ENCODE results near the gene FBXL13.
"Not testable (repeated sequence)": the region's sequence is repeated elsewhere in the genome, so short reads cannot be mapped to it uniquely, and the experiment has no call there.

Gene FBXL13

DNA sequence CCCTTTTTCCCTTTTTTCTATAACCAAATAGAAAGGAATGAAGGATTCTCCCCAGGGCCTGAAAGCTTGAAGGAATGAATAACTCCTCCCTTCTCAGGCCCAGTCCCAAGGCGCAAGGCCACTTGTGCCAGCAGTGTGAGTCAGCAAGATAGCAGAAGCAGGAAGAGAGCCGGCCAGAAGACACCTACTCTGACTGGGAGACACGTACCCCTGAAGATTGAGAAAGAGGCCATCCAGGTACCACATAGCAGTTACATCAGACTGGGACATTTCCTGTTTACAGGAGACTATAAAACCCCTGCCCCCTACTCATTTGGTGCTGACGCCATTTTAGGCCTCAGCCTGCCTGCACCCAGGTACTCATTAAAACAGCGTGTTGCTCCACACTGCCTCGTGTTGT, 96.3 kb downstream of the FBXL13 start:
- peak; percentile 80 for DNase-seq

DNA sequence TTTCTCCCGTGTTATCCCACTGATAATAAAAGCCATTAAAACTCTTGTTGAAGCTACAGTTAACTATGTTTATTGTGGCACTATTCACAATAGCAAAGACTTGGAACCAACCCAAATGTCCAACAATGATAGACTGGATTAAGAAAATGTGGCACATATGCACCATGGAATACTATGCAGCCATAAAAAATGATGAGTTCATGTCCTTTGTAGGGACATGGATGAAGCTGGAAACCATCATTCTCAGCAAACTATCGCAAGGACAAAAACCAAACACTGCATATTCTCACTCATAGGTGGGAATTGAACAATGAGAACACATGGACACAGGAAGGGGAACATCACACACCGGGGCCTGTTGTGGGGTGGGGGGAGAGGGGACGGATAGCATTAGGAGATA, 97.0 kb downstream of the FBXL13 start:
- not testable (repeated sequence) for DNase-seq

DNA sequence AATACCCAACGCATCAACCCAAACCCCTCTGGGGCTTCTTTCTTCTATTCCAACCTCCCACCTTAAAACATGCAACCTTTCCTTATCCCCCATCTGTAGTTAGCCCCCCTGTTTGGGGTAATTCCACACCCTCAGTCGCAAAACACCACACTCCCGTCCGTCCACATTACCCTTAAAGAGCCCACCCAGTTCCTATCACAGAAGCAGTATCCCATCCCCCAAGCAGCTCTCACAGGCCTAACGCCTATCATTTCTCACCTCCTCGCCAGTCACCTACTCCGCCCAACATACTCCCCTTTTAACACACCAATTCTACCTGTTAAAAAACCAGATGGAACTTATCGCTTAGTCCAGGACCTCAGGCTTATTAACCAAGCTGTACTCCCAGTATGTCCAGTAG, 98.1 kb downstream of the FBXL13 start:
- no peak for DNase-seq

DNA sequence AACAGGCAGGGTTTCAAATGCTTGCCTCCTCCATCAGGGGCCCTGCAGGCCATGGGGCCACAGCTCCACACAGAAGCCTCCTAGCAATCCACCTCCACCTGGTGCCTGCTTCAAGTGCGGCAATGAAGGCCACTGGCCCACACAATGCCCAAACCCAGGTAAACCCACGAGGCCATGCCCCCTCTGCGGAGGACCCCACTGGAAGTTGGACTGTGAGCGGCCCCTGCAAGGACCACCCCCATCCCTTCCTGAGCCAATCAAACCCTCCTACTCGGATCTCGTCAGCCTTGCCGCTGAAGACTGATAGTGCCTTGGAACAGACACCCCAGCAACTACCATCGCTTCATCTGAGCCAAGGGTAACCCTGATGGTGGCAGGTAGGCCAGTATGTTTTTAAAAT, 98.7 kb downstream of the FBXL13 start:
- no peak for DNase-seq

DNA sequence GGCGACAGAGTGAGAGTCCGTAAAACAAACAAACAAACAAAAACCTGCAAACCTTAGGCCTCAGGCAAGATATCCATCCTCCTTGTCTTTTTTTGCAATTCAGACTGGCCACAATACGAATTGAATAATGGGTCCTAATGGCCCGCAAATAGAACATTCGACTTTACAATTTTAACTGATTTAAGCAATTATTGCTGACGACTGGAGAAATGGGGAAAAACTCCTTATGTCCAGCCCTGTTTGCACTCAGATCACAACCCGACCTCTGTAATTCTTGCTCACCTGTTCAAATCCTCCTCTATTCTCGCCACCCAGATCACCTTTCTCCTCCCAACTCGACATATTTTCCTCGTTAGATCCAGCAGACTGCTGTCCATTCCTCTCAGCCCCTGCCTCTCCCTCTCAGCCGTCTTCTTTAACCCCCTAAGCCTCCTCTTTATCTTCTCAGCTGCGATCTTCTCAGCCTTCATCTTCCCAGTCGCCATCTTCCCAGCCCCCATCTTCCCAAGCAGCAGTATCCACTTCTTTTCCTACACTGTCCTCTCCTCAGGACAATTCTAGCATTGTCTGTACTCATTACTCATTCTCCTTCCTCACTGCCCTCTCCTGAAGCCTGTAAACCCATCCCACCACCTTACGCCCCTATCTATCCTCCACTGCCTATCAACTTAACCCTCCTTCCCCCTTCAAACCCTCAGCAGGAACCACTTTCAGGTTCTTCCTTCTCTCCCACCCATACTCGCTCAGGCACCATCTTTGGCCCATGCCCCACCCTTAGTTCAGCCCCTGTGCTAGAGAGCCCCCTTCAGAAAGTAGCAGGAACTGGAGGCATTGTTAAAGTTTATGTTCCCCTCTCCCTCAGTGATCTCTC, 100.0 kb downstream of the FBXL13 start:
- DNase-seq, result no peak

DNA sequence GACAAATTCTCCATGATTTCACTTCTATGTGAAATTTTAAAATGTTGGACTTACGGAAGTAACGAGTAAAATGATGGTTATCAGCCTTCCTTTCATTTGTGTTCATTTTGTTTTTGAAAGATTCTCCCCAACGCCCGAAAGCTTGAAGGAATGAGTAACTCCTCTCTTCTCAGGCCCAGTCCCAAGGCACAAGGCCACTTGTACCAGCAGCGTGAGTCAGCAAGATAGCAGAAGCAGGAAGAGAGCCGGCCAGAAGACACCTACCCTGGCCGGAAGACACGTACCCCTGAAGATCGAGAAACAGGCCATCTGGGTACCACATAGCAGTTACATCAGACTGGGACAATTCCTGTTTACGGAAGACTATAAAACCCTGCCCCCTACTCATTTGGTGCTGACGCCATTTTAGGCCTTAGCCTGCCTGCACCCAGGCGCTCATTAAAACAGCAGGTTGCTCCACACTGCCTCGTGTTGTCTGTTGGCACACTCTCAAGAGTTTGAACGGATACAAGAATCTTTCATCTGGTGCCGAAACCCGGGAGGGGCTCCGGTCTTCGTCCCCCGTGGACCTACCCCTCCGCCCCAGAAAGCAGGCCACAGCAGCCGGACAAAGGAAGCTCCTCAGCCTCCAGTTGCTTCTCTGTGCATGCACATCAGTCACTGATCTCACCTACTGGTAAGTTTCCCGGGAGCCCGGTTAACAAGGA, 101.3 kb downstream of the FBXL13 start:
- DNase-seq, result no peak

DNA sequence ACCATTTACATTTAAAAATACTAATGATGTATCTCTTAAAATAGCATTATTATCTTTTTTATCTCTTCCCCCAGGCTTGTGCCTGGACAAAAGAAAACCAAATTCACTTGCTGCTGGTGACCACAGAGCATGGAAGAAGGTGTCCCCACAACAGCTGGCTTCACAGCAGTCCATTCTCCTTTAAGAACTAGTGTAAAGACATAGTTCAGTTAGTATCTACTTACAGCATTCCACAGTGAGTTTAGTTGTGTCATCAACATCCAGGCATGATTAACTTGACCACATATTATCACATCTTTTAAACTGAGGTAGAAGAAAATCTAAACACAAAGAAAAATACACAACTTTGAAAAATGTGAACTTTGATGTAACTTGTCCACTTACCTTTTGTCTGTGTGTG, 106.8 kb downstream of the FBXL13 start:
- no peak for DNase-seq

DNA sequence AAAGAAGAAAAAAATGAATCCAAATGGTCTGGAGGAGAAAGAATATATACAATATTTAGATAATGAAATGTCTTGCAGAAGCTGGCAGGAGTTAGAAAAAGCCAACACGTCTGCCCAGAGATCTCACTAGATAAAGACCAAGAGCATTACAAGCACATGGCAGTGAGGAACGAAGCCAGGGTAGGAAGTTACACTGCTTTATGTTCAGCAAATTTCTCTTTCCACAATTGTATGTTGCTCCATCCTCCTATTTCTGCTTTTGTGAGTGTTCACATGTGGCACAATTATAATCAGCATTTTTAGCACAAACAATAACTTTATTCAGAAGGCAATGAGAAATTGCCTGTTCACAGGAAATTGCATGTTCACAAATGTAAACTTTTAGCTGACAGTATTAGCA, 108.1 kb downstream of the FBXL13 start:
- no peak for DNase-seq

DNA sequence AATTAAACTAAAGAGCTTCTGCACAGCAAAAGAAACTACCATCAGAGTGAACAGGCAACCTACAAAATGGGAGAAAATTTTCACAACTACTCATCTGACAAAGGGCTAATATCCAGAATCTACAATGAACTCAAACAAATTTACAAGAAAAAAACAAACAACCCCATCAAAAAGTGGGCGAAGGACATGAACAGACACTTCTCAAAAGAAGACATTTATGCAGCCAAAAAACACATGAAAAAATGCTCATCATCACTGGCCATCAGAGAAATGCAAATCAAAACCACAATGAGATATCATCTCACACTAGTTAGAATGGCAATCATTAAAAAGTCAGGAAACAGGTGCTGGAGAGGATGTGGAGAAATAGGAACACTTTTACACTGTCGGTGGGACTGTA, 112.6 kb downstream of the FBXL13 start:
- not testable (repeated sequence) for DNase-seq

DNA sequence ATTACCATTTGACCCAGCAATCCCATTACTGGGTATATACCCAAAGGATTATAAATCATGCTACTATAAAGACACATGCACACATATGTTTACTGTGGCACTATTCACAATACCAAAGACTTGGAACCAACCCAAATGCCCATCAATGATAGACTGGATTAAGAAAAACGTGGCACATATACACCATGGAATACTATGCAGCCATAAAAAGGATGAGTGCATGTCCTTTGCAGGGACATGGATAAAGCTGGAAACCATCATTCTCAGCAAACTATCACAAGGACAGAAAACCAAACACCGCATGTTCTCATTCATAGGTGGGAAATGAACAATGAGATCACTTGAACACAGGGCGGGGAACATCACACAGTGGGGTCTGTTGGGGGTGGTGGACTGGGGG, 116.6 kb downstream of the FBXL13 start:
- not testable (repeated sequence) for DNase-seq

DNA sequence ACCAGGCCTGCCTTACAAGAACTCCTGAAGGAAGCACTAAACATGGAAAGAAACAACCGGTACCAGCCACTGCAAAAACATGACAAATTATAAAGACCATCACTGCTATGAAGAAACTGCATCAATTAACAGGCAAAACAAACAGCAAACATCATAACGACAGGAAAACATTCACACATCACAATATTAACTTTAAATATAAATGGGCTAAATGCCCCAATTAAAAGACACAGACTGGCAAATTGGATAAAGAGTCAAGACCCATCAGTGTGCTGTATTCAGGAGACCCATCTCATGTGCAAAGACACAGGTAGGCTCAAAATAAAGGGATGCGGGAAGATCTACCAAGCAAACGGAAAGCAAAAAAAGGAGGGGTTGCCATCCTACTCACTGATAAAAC, 120.2 kb downstream of the FBXL13 start:
- not testable (repeated sequence) for DNase-seq

DNA sequence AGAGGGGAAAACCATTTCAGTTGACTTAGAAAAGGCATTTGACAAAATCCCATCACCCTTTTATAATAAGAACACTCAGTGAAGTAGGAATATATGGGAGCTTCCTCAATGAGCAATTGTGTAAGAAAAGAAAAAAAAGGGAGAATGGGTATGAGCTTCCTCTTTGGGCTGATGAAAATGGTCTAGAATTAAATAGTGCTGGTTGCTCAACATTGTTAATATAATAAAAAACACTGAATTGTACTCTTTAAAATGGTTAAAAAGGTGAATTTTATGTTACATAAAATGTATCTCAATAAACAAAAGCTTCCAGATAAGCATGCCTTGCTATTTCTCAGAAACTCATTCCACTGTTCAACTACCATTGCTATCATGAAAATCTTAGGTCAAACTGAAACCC, 121.2 kb downstream of the FBXL13 start:
- DNase-seq, result no peak

DNA sequence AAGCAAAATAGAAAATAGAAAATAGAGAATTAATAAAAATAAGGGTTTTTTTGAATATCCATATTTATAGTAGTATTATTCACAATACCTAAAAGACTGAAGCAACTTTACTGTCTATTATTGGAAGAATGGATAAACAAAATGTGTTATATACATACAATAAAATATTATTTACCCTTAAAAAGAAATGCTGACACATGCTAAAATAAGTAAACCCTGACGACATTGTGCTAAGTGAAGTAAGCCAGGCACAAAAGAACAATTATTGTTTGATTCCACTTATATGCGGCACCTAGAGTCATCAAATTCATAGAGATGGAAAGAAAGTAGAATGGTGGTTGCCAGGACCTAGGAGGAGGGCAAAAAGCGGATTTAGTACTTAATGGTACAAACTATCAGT, 122.8 kb downstream of the FBXL13 start:
- no peak for DNase-seq

DNA sequence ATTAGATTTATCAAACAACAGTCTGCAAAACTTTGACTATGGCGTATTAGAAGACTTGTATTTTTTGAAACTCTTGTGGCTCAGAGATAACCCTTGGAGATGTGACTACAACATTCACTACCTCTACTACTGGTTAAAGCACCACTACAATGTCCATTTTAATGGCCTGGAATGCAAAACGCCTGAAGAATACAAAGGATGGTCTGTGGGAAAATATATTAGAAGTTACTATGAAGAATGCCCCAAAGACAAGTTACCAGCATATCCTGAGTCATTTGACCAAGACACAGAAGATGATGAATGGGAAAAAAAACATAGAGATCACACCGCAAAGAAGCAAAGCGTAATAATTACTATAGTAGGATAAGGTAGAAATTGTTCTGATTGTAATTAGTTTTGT, 130.4 kb downstream of the FBXL13 start:
- no peak for DNase-seq

DNA sequence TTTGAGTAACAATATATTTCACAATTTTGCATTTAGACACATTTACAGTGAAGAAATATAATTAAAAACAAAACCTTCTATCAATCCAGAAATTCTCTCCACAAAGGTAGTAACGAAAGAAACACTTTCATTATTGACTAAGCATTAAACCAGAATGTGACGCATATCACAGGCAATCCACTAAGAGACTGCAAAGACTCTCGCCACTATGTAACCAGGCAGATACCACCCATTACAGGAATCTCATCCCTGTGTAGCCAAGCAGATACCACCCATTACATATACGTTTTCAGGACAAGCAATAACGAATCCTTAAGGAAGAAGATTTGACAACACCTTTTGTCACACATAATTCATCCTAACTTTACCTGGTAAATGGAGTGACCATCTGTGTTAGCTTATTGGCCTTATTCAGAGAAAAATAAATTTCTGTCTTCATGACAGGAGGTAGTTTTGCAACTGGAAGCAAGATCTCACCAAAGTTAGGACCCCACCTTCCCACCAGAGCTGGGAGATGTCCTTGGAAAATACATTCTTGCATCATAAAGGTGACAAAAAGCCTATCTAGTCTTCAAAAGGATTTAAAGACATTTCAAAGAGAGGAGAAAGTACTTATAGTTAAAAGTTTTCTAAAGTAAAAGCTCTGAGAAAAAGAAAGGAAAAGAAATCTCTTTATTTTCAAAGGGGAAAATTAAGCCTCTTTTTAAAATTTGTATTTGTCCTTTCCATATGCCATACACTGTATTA, 131.0 kb downstream of the FBXL13 start:
- no peak for DNase-seq

DNA sequence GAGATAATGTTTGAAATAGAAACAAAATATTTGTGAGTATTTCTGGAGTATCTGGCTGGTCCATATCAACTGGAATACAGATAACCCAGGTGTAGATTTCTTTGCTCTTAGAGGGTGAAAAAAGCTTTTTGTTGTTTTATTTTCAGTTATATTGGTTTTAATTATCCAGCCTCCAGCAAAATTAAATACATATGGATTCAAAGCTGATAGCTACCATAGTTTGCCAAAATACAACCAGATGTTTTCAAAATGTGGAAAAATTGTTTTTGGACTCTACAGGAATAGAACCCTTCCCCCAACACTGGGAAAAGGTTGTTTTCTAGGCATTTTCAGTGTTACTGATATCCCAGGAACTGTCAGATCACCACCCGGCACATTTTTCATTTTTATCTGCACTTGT, 131.7 kb downstream of the FBXL13 start:
- DNase-seq, result no peak

DNA sequence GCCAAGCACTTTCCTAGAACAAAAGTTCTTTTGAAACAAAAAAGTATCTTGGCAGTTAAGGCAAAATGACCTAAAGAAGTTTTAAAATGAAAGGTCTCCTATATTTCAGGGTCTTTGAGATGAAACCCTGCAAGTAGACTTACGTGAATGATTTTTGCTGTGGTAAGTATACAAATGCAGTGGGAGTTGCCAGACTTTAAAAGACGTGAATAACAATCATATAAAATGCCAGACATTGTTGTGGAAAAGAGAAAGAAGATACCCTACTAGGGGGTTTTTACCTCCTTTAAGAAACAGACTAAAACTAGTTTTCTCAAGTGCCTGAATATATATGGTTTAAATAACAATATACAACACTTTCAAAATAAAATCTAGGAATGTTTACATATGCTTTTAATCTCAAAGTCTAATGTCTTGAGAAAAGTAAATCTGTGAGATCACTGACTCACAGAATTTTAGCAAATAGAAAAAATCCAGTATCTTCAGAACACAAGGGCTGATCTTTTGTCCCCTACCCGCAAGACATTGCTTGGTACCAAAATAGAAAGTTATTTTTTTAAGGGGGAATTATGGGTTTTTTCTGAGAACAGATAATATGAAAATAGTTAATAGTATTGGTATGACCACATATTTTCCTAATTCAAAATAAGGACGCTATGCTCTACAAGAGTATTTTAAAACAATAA, 132.3 kb downstream of the FBXL13 start:
- no peak for DNase-seq

DNA sequence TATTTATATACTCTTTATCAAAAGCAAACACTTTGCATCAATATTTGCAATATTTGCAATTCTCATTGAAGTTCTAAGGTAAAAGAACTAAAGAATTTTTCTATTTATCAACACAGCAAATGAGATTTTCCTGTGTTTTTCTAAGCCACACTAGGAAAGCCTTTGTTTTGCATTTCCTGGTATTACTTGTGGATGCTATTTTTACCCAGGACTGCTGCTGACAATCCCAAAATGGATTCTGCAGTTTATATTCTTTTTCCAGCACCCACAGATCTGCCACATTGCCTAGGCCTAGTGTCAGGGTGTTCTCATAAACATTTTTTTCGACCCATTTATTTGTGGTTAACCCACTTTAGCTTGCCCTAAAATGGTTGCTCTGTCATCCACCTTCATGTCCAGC, 135.9 kb downstream of the FBXL13 start:
- DNase-seq, result no peak

DNA sequence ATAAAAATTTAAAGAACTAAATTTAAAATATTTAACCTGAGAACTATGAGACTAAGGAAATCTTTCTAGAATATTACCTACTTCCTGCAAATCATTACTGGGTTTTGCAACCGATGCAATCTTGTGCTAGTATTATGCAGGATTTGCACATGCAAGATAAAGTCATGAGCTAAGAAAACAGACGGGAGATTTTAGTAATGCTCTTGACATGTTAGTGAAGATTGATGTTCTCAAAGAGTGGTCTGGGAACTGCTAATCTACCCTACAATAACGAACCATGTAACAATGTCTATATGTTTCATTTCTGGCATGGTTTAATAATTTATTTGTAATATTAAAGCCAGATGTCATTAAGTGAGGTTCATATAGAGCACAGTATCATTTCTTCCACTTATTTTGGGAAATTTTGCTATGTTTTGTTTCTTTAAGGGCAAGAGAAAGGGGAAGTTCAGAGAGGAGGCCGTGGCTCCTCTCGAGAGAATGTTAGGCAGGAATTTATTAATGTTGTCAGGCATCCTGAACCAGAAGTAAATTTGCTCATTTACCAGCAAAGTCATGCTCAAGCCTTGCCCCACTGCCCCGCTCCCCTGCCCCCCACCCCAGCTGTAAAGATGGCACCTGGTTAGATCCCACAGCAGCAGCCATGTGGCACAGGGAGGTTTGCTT, 139.0 kb downstream of the FBXL13 start:
- no peak for DNase-seq

DNA sequence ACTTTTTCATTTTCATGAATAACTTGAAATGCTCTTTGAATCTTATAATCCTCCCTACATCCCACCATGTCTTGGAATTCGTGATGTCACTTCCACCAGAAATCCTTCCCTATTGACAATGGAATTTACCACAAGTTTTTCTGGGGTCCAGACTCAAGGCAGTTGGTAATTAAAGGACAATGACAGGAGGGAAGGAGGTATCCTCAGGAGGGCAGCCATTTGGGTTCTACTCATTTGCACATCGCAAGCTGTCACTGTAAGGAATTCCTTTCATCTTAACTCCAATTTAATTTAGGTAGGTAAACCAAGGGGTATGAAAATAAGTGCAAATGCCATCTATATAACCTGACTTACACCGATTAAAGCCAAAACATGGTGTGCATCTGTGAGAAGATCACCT, 139.9 kb downstream of the FBXL13 start:
- DNase-seq, result no peak

DNA sequence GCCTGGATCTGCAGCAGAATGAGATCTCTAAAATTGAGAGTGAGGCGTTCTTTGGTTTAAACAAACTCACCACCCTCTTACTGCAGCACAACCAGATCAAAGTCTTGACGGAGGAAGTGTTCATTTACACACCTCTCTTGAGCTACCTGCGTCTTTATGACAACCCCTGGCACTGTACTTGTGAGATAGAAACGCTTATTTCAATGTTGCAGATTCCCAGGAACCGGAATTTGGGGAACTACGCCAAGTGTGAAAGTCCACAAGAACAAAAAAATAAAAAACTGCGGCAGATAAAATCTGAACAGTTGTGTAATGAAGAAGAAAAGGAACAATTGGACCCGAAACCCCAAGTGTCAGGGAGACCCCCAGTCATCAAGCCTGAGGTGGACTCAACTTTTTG, 140.4 kb downstream of the FBXL13 start:
- DNase-seq, result no peak

DNA sequence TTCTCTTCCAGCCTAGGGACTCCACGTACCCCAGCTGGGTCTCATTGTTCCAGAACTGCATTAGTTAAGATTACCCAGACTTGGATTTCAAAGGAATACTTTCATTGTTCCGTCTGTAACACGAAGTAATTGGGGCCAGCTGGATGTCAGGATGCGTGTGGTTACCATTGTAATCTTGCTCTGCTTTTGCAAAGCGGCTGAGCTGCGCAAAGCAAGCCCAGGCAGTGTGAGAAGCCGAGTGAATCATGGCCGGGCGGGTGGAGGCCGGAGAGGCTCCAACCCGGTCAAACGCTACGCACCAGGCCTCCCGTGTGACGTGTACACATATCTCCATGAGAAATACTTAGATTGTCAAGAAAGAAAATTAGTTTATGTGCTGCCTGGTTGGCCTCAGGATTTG, 140.8 kb downstream of the FBXL13 start:
- DNase-seq, result peak; percentile 84

DNA sequence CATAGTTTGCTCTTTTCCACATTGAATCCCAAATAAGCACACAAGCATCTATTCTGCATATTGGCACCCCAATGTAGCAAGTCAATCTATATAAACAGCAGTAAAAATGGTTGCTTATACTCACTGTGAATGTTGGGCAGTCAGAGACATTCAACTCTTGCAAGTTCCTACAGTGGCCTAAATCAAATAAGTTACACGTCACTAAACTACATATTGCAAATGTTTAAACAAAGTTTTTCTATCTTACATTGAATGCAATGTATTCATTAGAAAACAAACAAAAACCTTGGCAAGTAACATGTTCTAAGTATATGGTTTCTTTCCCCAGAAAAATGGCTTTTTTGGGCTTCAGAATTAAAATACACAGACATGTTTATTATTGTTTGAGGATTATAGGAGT, 142.8 kb downstream of the FBXL13 start:
- DNase-seq, result no peak

All from islet precursor cell (in vitro differentiated cells).